22Rv1 (cell line): ENCODE measurements around the gene ADAP1.

ENCODE experiments used
- H3K27ac ChIP-seq: fragments of 450-650 bp; 2 replicates; pipeline ENCODE4 v1.5.1; 2017
- ZFX ChIP-seq: fragments of 450-650 bp; IDR thresholded peaks from 2 replicates; pipeline ENCODE4 v1.6.1; 2017; ENCODE audit warnings: antibody characterized with exemption, borderline replicate concordance
- TF ChIP-seq, protein P1 (sequence below): fragments of 450-650 bp; IDR thresholded peaks from 2 replicates; pipeline ENCODE4 v1.5.1; 2017; ENCODE audit warnings: mild to moderate bottlenecking

ADAP1 gene

DNA sequence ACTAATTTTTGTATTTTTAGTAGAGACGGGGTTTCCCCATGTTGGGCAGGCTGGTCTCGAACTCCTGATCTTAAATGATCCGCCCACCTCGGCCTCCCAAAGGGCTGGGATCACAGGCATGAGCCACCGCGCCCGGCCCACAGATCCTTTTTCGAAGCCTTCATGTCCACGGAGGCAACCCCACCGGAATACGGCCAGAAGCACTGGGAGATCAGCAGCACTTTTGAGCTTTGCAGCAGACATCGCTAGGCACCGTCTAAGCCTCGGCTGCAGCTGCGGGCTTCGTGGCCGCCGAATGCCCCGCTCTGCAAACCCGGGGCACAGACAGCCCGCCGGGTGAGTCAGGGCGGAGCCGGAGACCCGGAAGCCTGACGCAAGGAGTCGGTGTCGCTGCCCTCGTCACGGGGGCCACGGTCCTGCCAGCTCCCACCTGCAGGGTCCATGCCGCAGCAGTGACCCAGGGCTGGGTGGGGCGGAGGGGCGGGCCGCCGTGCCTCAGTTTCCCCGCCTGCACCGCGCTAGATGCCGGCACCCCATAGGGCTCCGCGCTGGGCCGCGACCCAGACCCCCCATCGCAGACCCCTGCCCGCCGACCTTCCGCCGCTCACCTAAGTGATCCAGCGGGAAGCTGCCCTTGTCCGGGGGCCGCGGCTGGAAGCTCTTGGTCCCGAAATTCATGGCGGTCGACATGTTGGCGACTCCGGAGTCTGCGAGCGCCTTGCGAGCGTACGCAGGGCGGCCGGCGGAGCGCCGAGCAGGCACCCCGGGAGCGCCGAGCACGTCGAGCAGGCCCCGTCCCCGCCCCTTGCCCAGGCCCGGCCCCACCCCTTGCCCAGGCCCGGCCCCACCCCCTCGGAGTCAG lies 20.6 kb upstream of the ADAP1 start, which contains the start of gene COX19:
TSS of gene COX19 (minus strand) at position 730 of the 862 bp plus-strand sequence. CDS start at position 690, 40 bp downstream.
- TF ChIP-seq, protein P1, sequence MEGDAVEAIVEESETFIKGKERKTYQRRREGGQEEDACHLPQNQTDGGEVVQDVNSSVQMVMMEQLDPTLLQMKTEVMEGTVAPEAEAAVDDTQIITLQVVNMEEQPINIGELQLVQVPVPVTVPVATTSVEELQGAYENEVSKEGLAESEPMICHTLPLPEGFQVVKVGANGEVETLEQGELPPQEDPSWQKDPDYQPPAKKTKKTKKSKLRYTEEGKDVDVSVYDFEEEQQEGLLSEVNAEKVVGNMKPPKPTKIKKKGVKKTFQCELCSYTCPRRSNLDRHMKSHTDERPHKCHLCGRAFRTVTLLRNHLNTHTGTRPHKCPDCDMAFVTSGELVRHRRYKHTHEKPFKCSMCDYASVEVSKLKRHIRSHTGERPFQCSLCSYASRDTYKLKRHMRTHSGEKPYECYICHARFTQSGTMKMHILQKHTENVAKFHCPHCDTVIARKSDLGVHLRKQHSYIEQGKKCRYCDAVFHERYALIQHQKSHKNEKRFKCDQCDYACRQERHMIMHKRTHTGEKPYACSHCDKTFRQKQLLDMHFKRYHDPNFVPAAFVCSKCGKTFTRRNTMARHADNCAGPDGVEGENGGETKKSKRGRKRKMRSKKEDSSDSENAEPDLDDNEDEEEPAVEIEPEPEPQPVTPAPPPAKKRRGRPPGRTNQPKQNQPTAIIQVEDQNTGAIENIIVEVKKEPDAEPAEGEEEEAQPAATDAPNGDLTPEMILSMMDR = no peak
- no peak for TF ChIP-seq ZFX
- H3K27ac ChIP-seq = peak within 1 kb of the TSS; percentile 88

DNA sequence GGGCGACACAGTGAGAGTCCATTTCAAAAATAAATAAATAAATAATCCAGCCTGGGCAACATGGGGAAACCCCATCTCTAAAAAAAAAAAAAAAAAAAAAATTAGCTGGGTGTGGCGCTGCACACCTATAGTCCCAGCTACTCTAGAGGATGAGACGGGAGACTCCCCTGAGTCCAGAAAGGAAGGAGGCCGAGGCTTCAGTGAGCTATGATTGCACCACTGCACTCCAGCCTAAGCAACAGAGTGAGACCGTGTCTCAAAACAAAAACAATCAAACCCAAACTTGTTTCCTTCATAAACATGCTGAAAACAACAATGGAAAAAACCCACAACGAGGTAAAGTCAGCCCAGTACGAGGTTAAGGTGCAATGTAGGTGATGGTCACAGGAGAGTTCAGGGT lies 19.7 kb upstream of the ADAP1 start:
- peak overlapping the region; percentile 88; the same call in 1 of the 2 replicates for H3K27ac ChIP-seq
- TF ChIP-seq, protein P1 = no peak
- TF ChIP-seq ZFX = no peak

DNA sequence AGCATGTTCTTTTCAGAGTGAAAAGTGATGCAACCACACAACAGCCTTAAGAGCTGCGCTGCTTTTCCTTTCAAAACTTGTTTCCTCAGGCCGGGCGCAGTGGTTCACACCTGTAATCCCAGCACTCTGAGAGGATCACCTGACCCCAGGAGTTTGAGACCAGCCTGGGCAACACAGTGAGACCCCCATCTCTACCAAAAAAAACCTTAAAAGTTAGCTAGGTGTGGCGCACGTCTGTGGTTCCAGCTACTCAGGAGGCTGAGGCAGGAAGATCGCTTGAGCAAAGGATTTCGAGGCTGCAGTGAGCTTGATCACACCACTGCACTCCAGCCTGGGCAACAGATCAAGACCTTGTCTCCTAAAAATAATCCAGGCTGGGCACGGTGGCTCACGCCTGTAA lies 18.8 kb upstream of the ADAP1 start:
- H3K27ac ChIP-seq = no peak overlapping the region
- TF ChIP-seq, protein P1 = no peak
- no peak for TF ChIP-seq ZFX

DNA sequence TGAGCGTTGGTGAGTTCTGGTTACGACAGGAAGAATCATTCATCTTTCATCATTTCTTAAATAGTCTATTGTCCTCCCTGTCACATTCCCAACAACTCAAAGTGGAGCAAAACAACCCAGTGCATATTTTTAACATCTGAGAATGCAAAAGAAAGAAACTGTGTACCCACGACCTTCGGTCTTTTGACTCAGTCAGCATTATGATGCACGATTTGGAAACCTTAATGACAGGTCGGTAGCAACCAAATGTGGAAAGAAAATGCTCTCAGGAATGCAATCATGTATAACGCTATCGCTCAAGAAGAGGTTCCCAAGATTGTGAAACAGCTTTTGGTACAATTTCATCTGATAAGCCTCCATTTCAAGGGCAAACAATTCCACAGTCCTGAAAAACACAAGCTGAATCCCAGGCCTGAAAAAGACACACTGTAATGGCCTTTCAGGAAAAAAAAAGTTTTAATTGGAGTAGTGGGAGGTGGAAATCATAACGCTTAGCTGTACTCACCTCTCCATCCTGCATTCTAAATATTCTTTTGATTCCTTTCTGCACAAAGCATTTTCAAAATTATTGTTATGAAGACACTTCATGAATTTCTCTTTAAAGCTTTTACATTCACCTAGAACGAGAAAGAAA lies 18.3 kb upstream of the ADAP1 start:
- TF ChIP-seq, protein P1 = no peak
- TF ChIP-seq ZFX = no peak
- no peak overlapping the region for H3K27ac ChIP-seq

DNA sequence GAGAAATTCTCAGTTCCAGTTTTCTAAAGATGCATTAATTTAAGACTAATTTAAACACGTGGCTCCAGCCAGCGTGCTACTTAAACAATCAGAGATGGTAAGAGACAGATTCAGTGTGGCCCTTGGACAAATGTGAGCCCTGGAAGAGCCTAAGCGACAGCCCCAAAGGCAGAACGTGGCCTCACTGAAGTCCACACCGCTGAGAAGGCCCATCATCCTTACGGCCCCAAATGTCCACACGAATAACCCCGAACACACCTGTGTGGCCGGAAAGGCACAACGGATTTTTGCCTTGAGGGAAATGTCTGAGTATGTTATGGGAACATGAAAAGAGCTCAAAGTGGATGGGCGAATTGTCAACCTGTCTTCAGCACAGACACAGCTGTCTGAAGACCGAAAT lies 17.6 kb upstream of the ADAP1 start:
- TF ChIP-seq, protein P1 = no peak
- TF ChIP-seq ZFX = no peak
- H3K27ac ChIP-seq = no peak overlapping the region

DNA sequence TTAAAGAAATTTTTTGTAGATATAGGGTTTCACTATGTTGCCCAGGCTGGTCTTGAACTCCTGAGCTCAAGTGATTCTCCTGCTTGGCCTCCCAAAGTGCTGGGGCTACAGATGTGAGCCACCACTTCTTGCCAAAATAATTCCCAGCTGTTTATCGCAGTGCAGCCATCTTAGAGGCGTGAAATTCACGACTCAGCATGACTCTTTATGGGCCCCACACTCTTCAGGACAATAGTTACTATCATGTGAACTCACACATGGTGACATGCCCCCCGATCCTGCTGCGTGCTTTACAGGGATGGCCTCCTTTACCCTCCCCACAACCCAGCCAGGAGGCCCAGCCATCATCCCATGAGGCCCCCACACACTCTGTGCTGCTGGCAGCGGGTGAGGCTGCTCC lies 16.3 kb upstream of the ADAP1 start:
- TF ChIP-seq, protein P1 = no peak
- TF ChIP-seq ZFX = no peak

DNA sequence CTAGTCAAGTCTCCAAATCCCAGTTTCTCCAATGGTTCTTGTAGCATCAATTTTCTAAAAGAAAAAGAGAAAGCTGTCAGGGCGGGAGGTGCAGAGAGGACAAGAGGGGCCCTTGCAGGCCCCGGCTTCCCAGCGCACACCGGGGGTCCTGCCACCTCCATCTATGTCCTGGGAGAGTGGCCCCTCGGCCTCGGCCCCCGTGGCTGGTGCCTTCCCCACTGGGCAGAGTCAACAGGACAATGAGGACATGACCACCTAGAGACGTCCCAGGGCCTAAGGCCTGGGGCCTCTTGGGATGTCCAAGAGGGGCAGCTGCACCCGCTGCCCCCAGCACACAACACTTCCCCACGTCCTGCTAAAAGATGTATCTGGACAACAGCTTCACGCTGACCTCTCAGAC lies 14.9 kb upstream of the ADAP1 start:
- H3K27ac ChIP-seq = no peak overlapping the region
- TF ChIP-seq ZFX = no peak
- TF ChIP-seq, protein P1 = no peak

More for the DNA sequence above, 16.3 kb upstream of the ADAP1 start:
- no peak overlapping the region for H3K27ac ChIP-seq
